H9 (cell line): ENCODE measurements around the gene USP44. TPM values are rescaled to one million over a fixed set of nuclear protein-coding genes. Genes with fewer than 3 reads are reported as not detected.

Experiments
- DNase-seq: peaks from one replicate; pipeline ENCODE4 v3.0.0-alpha.2; 2017
- H2AFZ ChIP-seq: one replicate; pipeline ENCODE4 v1.6.1; 2013; ENCODE audit warnings: mild to moderate bottlenecking, low read length, control low read depth, moderate library complexity
- H2AK5ac ChIP-seq: 2 replicates; pipeline ENCODE4 v1.6.1; 2013; ENCODE audit warnings: low read length, control low read depth, mixed read lengths; ENCODE audit not compliant: insufficient read length
- H2BK120ac ChIP-seq: one replicate; pipeline ENCODE4 v1.6.1; 2013; ENCODE audit warnings: low read depth, mild to moderate bottlenecking, low read length, control low read depth, inconsistent platforms; ENCODE audit not compliant: poor library complexity, severe bottlenecking
- H2BK12ac ChIP-seq: 2 replicates; pipeline ENCODE4 v1.6.1; 2013; ENCODE audit warnings: low read length, control low read depth, mixed read lengths, low read depth; ENCODE audit not compliant: insufficient read length
- H2BK15ac ChIP-seq: 2 replicates; pipeline ENCODE4 v1.6.1; 2013; ENCODE audit warnings: low read depth, low read length, control low read depth
- H2BK20ac ChIP-seq: one replicate; pipeline ENCODE4 v1.6.1; 2013; ENCODE audit warnings: low read depth, mild to moderate bottlenecking, low read length, control low read depth, inconsistent platforms; ENCODE audit not compliant: poor library complexity, severe bottlenecking
- H2BK5ac ChIP-seq: 2 replicates; pipeline ENCODE4 v1.6.1; 2013; ENCODE audit warnings: low read length, control low read depth, mixed read lengths; ENCODE audit not compliant: insufficient read length
- H3K14ac ChIP-seq: 2 replicates; pipeline ENCODE4 v1.6.1; 2013; ENCODE audit warnings: low read length, control low read depth; ENCODE audit not compliant: insufficient read depth
- H3K18ac ChIP-seq: 2 replicates; pipeline ENCODE4 v1.6.1; 2013; ENCODE audit warnings: low read depth, mild to moderate bottlenecking, mixed read lengths, low read length, control low read depth; ENCODE audit not compliant: insufficient read length
- H3K23ac ChIP-seq: 2 replicates; pipeline ENCODE4 v1.6.1; 2013; ENCODE audit warnings: low read length, control low read depth, mixed read lengths, low read depth; ENCODE audit not compliant: insufficient read length
- H3K23me2 ChIP-seq: 2 replicates; pipeline ENCODE4 v1.6.1; 2013; ENCODE audit warnings: low read depth, mild to moderate bottlenecking, mixed read lengths, low read length, control low read depth; ENCODE audit not compliant: insufficient read length, poor library complexity, severe bottlenecking
- H3K27ac ChIP-seq: 2 replicates; pipeline ENCODE4 v1.5.1; 2013; ENCODE audit warnings: low read length, control low read depth, mixed read lengths, low read depth; ENCODE audit not compliant: insufficient read length
- H3K27me3 ChIP-seq: 2 replicates; pipeline ENCODE4 v1.6.1; 2013; ENCODE audit warnings: low read length, control low read depth, inconsistent platforms; ENCODE audit not compliant: insufficient read depth
- H3K4ac ChIP-seq: 2 replicates; pipeline ENCODE4 v1.6.1; 2013; ENCODE audit warnings: low read depth, mild to moderate bottlenecking, control low read depth, inconsistent platforms, low read length, moderate library complexity
- H3K4me1 ChIP-seq: 2 replicates; pipeline ENCODE4 v1.6.1; 2013; ENCODE audit warnings: low read length, control low read depth, inconsistent platforms; ENCODE audit not compliant: insufficient read depth
- H3K4me2 ChIP-seq: 2 replicates; pipeline ENCODE4 v1.6.1; 2013; ENCODE audit warnings: low read length, control low read depth, mixed read lengths; ENCODE audit not compliant: insufficient read length, insufficient read depth
- H3K56ac ChIP-seq: 2 replicates; pipeline ENCODE4 v1.6.1; 2013; ENCODE audit warnings: low read depth, mild to moderate bottlenecking, mixed read lengths, low read length, control low read depth; ENCODE audit not compliant: insufficient read length
- H3K79me1 ChIP-seq: 2 replicates; pipeline ENCODE4 v1.6.1; 2013; ENCODE audit warnings: low read depth, mild to moderate bottlenecking, moderate library complexity, low read length, control low read depth, inconsistent platforms; ENCODE audit not compliant: insufficient read depth, poor library complexity, severe bottlenecking
- H3K79me2 ChIP-seq: 2 replicates; pipeline ENCODE4 v1.6.1; 2013; ENCODE audit warnings: low read length, control low read depth, inconsistent platforms; ENCODE audit not compliant: insufficient read depth
- H3K9ac ChIP-seq: 2 replicates; pipeline ENCODE4 v1.6.1; 2013; ENCODE audit warnings: low read length, control low read depth, mixed read lengths; ENCODE audit not compliant: insufficient read length; ENCODE audit errors: extremely low read depth
- H3K9me3 ChIP-seq: one replicate; pipeline ENCODE4 v1.6.1; 2013; ENCODE audit warnings: low read depth, low read length, inconsistent platforms; ENCODE audit not compliant: control insufficient read depth
- H3T11ph ChIP-seq: one replicate; pipeline ENCODE4 v1.6.1; 2013; ENCODE audit warnings: mild to moderate bottlenecking, low read length, control low read depth, inconsistent platforms
- H4K20me1 ChIP-seq: one replicate; pipeline ENCODE4 v1.6.1; 2013; ENCODE audit not compliant: control insufficient read depth, insufficient read length, insufficient read depth
- H4K5ac ChIP-seq: 2 replicates; pipeline ENCODE4 v1.6.1; 2013; ENCODE audit warnings: low read depth, mild to moderate bottlenecking, mixed read lengths, low read length, control low read depth; ENCODE audit not compliant: insufficient read length
- H4K8ac ChIP-seq: replicated peaks from 2 replicates; pipeline ENCODE4 v1.6.1; 2013; ENCODE audit warnings: low read length, control low read depth, mixed read lengths, low read depth; ENCODE audit not compliant: insufficient read length
- H4K91ac ChIP-seq: 2 replicates; pipeline ENCODE4 v1.6.1; 2013; ENCODE audit warnings: low read depth, mild to moderate bottlenecking, moderate library complexity, mixed read lengths, low read length, control low read depth; ENCODE audit not compliant: insufficient read length
- H3K27ac Mint-ChIP-seq, 3 experiments: 2 replicates in 2 of 3; 3 replicates in 1 of 3; pipeline ENCODE4 v1.8.0; 2020 to 2021; ENCODE audit warnings: mixed read lengths in 3 of 3, mild to moderate bottlenecking in 1 of 3, moderate library complexity in 1 of 3
- H3K27me3 Mint-ChIP-seq: 2 replicates; pipeline ENCODE4 v1.8.0; 2021; ENCODE audit warnings: low read depth, mild to moderate bottlenecking, moderate library complexity, mixed read lengths
- H3K36me3 Mint-ChIP-seq, 3 experiments: 2 replicates in 2 of 3; 3 replicates in 1 of 3; pipeline ENCODE4 v1.8.0; 2020 to 2021; ENCODE audit warnings: low read depth in 3 of 3, mixed read lengths in 3 of 3; ENCODE audit not compliant: insufficient read depth in 1 of 3
- H3K4me1 Mint-ChIP-seq, 2 experiments: 2 replicates each; pipeline ENCODE4 v1.8.0; 2020; ENCODE audit warnings: mixed read lengths in 2 of 2
- H3K4me3 Mint-ChIP-seq, 2 experiments: 2 replicates in 1 of 2; 3 replicates in 1 of 2; pipeline ENCODE4 v1.8.0; 2020 to 2021; ENCODE audit warnings: mild to moderate bottlenecking in 2 of 2, mixed read lengths in 2 of 2, moderate library complexity in 1 of 2
- H3K9me3 Mint-ChIP-seq, 2 experiments: 2 replicates in 1 of 2; 3 replicates in 1 of 2; pipeline ENCODE4 v1.8.0; 2020; ENCODE audit warnings: mild to moderate bottlenecking in 2 of 2, mixed read lengths in 2 of 2, moderate library complexity in 1 of 2
- CTCF ChIP-seq: fragments of 200-600 bp; sonication (generic); conservative IDR thresholded peaks from 3 replicates; pipeline ENCODE4 v1.8.0; 2021; ENCODE audit warnings: antibody characterized with exemption, mild to moderate bottlenecking
- WGBS: extraction: QIAGEN DNeasy Blood & Tissue Kit; methylation state at CpG from one replicate; pipeline ENCODE4 v1.1.7; 2013; ENCODE audit warnings: missing lambda C conversion rate, low lambda C conversion rate, mixed read lengths; ENCODE audit not compliant: insufficient read length; ENCODE audit errors: extremely low coverage; 5-methylcytosine and 5-hydroxymethylcytosine counted together
- total RNA-seq: library from RNA; stranded (reverse); gene quantifications from 2 replicates; pipeline ENCODE4 v1.2.1, GENCODE V29; 2021

Gene USP44
- total RNA-seq, 1 experiment from 2014 or later = 185 TPM

- H3K4me1 ChIP-seq = no peaks in the 10 kb centered on the region; the same call in 1 of the 2 replicates
- peaks cover 5% of the 10 kb centered on the region for H3K23me2 ChIP-seq
- no peak overlapping the region for H3K4ac ChIP-seq
- H2BK12ac ChIP-seq = no peak overlapping the region
- H2BK20ac ChIP-seq = no peak overlapping the region
- no peak overlapping the region for H3K23ac ChIP-seq
- no peaks in the 10 kb centered on the region for H4K20me1 ChIP-seq
- H3K27me3 Mint-ChIP-seq = no peaks in the 10 kb centered on the region
- no peak overlapping the region for H3K18ac ChIP-seq
- peak; percentile 80 for DNase-seq
- no peak overlapping the region for H2BK15ac ChIP-seq
- no peak overlapping the region for H4K91ac ChIP-seq
- no peak overlapping the region for H2AK5ac ChIP-seq
- peaks cover 2% of the 10 kb centered on the region; the same call in 1 of the 2 replicates for H3K79me2 ChIP-seq
- H2AFZ ChIP-seq = peak overlapping the region; percentile 57
- no peak overlapping the region for H2BK5ac ChIP-seq
- H3K14ac ChIP-seq = no peak overlapping the region
- H3K9me3 Mint-ChIP-seq = no peaks in the 10 kb centered on the region
- peak overlapping the region; percentile 49 for H3K4me2 ChIP-seq
- H3K9ac ChIP-seq = no peak overlapping the region
- H3T11ph ChIP-seq = no peak overlapping the region
- peaks cover 0 to 2% (median 0%) of the 10 kb centered on the region in 3 experiments; a peak in 1 of 7 replicates for H3K36me3 Mint-ChIP-seq
- H3K27me3 ChIP-seq = no peaks in the 10 kb centered on the region
- H3K4me1 Mint-ChIP-seq = peaks cover 31 to 45% of the 10 kb centered on the region in 2 experiments
- H3K4me3 Mint-ChIP-seq = peak overlapping the region; percentile 55 to 75
- H3K27ac Mint-ChIP-seq = peak overlapping the region; percentile 95 to 98 (median 95)
- no peak overlapping the region for H3K56ac ChIP-seq
- H4K5ac ChIP-seq = no peak overlapping the region
- H2BK120ac ChIP-seq = no peak overlapping the region
- TF ChIP-seq CTCF = no peak
- no peaks in the 10 kb centered on the region for H3K79me1 ChIP-seq
- H4K8ac ChIP-seq = no peak overlapping the region
- no CpG with 5 or more reads among the region's 10 CpGs for WGBS
- no peaks in the 10 kb centered on the region for H3K9me3 ChIP-seq
- H3K27ac ChIP-seq = peak overlapping the region; percentile 28
These were observed 22.8 kb upstream of the USP44 start for GRCh38 chr12:95573951-95574576.
